KG1 (cell line): ENCODE data around the gene VWA1.
"Not testable (repeated sequence)": the region's sequence is repeated elsewhere in the genome, so short reads cannot be mapped to it uniquely, and the experiment has no call there.

Experiments used
- DNase-seq: peaks from one replicate; lab custom pipeline; 2025; lab: John Stamatoyannopoulos, UW

VWA1 gene

DNA sequence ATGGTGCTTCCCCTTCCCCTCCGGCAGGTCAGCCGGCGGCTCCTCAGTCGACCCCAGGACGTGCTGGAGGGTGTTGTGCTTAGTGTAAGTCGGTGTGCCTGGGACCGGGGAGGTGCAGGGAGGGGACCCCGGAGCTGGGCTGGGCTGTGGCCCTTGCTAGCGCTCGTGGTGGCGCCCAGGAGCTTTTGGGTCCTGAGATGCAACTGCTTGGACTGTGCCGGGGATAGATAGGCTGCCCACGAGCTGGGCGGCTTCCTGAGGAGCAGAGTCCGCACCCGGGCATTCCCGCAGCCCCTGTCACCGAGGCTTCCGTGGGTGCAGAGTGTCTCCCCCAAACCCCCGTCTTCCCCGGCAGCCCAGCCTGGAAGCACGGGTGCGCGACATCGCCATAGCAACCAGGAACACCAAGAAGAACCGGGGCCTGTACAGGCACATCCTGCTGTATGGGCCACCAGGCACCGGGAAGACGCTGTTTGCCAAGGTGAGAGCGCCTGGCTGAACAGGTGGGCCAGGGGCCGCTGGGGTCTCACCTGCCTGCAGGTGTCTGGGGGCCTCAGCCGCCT, 50.3 kb downstream of the VWA1 start:
- DNase-seq: not testable (repeated sequence)

DNA sequence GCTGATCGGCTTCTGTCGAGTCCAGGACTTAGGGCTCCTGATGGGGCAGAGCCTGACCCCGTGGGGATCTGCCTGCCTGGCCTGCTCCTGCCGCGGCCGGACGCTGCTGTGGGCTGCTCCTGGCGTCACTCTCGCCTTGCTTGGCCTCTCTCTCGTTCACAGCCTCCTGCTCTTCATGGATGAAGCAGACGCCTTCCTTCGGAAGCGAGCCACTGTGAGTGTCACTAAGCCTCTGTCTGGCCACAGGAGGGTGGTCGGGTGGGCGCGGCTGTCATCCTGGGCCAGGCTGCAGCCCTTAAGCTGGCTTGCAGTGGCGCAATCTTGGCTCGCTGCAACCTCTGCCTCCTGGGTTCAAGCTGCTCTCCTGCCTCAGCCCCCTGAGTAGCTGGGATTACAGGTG, 52.2 kb downstream of the VWA1 start:
- DNase-seq: no peak

DNA sequence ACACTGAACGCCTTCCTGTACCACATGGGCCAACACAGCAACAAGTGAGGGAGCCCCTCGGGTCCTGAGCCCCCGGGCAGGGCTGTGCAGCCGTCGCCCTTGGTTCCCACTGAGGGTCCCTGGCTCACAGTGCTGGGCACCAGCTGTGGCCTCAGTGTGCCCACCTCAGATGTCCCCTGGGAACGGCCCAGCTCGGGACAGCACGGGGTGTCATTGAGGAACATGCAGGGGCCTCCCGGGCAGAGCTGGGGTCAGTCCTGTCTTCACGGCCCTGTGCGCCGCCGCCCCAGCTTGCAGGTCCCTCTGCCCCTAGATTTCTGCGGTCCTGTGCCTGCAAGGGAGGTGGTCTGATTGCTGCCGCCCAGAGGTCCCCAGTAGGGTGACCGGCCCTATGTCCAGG, 53.7 kb downstream of the VWA1 start:
- no peak for DNase-seq

DNA sequence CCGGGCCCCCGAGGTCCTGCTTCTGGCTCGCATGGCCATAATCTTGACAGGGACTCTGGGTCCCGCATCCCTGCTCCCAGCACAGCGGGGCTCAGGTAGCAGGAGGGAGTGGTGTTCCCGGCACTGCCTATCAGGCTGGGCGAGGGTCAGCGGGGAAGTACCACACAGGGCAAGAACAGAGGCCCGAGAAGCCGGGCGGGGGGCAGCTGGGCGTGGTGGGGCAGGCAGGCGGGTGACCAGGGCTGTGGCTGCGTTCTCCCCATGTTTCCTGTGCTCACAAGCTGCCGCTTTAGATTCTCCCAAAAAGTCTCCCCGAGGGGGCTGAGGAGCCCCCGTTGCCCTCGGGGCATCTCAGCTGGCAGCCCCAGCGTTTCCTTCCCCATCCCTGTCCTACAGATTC, 54.4 kb downstream of the VWA1 start:
- DNase-seq: no peak

DNA sequence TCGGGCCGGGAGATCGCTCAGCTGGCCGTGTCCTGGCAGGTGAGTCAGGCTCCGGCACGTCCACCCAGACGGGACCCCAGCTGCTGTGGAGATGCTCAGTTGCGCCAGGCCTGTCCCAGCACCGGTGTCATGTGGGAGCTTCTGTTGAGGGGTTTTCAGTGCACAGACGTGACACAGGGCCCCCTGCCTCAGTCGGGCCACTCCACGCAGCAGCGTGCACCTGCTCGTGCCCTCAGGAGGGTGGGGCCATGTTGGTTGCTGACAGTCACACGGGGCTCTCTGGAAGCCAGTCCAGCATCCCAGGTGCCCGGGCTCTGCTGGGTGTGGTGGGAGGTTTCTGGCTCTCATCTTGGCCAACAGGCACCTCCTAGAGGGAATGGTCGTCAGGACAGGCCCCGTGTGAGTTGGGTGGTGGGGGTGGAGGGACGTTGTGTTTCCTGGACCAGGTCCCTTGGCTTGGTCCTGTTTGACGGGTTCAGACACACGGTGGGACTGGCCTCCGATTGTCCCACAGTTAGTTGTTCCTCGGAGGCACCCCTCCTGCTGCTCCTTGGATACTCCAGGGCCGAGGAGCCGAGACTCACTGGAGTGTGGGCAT, 55.2 kb downstream of the VWA1 start:
- no peak for DNase-seq

DNA sequence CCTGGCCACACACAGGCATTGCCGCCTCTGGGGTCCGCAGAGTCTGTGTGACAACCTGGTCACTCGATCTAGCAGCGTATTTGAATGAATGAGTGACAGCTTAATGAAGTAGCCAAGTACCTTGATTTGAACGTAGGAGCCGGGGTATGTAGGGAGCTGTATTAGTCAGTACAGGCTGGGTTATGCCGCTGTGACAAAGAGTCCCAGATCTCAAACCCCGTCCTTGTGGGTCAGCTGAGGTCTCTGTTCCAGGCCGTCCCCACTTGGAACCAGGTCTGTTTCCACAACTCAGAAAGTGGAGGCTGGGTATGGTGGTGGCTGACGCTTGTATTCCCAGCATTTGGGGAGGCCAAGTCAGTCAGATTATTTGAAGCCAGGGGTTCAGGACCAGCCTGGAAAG, 56.1 kb downstream of the VWA1 start:
- DNase-seq: no peak
